Spleen (tissue), 11 donors: ENCODE measurements around the gene PLPP1. TPM values are rescaled to one million over a fixed set of nuclear protein-coding genes. Genes with fewer than 3 reads are reported as not detected.

Source experiments
- DNase-seq: peaks from one replicate; pipeline ENCODE4 v3.0.0-alpha.2; 2020
- H3K27ac ChIP-seq, 8 donors: fragments of 200-600 bp; sonication (generic) in 7 of 8; 1 replicate in 4 of 8; 2 replicates in 4 of 8; pipeline versions ENCODE4 v1.5.0 to v1.8.0; 2016 to 2021; ENCODE audit warnings: inconsistent platforms in 4 of 8, mild to moderate bottlenecking in 4 of 8, moderate library complexity in 1 of 8
- H3K27me3 ChIP-seq, 7 donors: fragments of 200-600 bp; sonication (generic) in 6 of 7; replicated peaks in 1 of 7; 1 replicate in 4 of 7; 2 replicates in 3 of 7; pipeline versions ENCODE4 v1.5.0 to v1.8.0; 2016 to 2021; ENCODE audit warnings: inconsistent platforms in 3 of 7, mild to moderate bottlenecking in 1 of 7
- H3K36me3 ChIP-seq, 6 donors: fragments of 200-600 bp; sonication (generic) in 5 of 6; 1 replicate in 4 of 6; 2 replicates in 2 of 6; pipeline versions ENCODE4 v1.5.0 to v1.8.0; 2016 to 2021; ENCODE audit warnings: inconsistent platforms in 2 of 6
- H3K4me1 ChIP-seq, 6 donors: fragments of 200-600 bp; sonication (generic) in 5 of 6; 1 replicate in 3 of 6; 2 replicates in 3 of 6; pipeline versions ENCODE4 v1.5.0 to v1.8.0; 2016 to 2021; ENCODE audit warnings: inconsistent platforms in 3 of 6
- H3K4me3 ChIP-seq, 8 donors: fragments of 200-600 bp; sonication (generic) in 7 of 8; 1 replicate in 4 of 8; 2 replicates in 4 of 8; pipeline versions ENCODE4 v1.5.0 to v1.8.0; 2016 to 2021; ENCODE audit warnings: inconsistent platforms in 4 of 8, mild to moderate bottlenecking in 4 of 8, moderate library complexity in 2 of 8
- H3K9me3 ChIP-seq, 8 donors: fragments of 200-600 bp; sonication (generic) in 7 of 8; 1 replicate in 4 of 8; 2 replicates in 4 of 8; pipeline versions ENCODE4 v1.5.0 to v1.8.0; 2016 to 2021; ENCODE audit warnings: inconsistent platforms in 4 of 8
- POLR2A ChIP-seq, 3 donors: fragments of 450-650 bp; IDR thresholded peaks; one replicate each; pipeline ENCODE4 v1.5.1; 2017; ENCODE audit warnings: antibody characterized with exemption in 3 of 3, mild to moderate bottlenecking in 1 of 3
- POLR2AphosphoS5 ChIP-seq, 3 donors: sonication (generic); formaldehyde crosslinking; IDR thresholded peaks; one replicate each; pipeline ENCODE4 v1.5.1; 2017; ENCODE audit warnings: antibody characterized with exemption in 3 of 3
- WGBS, 5 donors: extraction: QIAGEN DNeasy Blood & Tissue Kit in 3 of 5; methylation state at CpG; one replicate each; pipeline versions ENCODE4 v1.1.5 to v1.1.7; 2013 to 2018; 5-methylcytosine and 5-hydroxymethylcytosine counted together
- intact Hi-C: fragments of 100-400 bp; cut with DNase I; formaldehyde crosslinking; loops from one replicate; pipeline ENCODE4 v1.15.0; 2023; ENCODE audit warnings: low total_unique reads
- polyA plus RNA-seq, 3 donors: library from polyadenylated mRNA; stranded (reverse); fragments of 200-250 nt; gene quantifications; one replicate each; pipeline ENCODE4 v1.2.1, GENCODE V29; 2013
- total RNA-seq, 7 donors: library from RNA; depleted of rRNA in 3 of 7; stranded (reverse); fragments of >200 nt in 3 of 7; fragmentation: NEBNext Ultra II Directional in 4 of 7; extraction: Animal tissue kit (Norgen Biotek cat#: 25700) in 4 of 7; gene quantifications; one replicate each; pipeline versions ENCODE4 v1.1.0 to v1.2.1, GENCODE V29; 2016 to 2021
- TF ChIP-seq, protein P1 (sequence below), 11 experiments: fragments of 200-600 bp in 7 of 11; fragments of 450-650 bp in 4 of 11; sonication (generic) in 4 of 11; IDR thresholded peaks in 8 of 11; conservative IDR thresholded peaks in 3 of 11; 1 replicate in 7 of 11; 2 replicates in 4 of 11; pipeline versions ENCODE4 v1.4.0 to v1.8.0; 2016 to 2021; ENCODE audit warnings: antibody characterized with exemption in 11 of 11, inconsistent platforms in 4 of 11, mild to moderate bottlenecking in 1 of 11
- donor health status: healthy with polysubstance abuse.
- donor health status: DM: no; HTN: no; CAD: no; lungs with moderate emphysema.
- donor health status: DM: no; HTN: no; CAD: no.
- donor health status: Bipolar disorder and iron deficiency.
- donor health status: healthy.
- donor health status: DM: no; HTN: no; CAD: no.
- donor health status: DM: yes; HTN: yes; CAD: no.

Gene PLPP1
- total and polyA plus RNA-seq, 10 donors: 17.0 to 95.5 (median 39.2) TPM

DNA sequence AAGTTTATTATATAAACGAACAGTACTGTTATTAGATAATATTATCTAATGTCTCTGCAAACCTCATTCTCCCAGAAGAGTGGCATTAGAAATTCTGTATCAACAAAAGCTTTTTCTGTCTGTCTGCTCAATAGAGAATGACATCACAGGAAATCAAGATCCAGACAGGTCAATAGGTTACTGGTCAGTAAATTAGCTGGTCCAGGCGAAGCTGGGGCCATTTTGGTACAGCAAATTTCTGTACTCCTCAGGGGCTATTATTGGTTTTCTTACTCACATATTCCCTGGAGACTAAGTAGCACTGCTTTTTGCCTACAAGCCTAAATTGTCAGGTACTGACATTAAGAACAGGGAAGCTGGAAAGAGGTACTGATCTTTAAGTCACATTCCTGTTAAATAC, 80.5 kb downstream of the PLPP1 start:
- no peak for DNase-seq
- intact Hi-C loops: no loop called here
- Histone ChIP-seq H3K4me1 (no peaks in the 10 kb centered on the region), H3K27me3 (no peaks in the 10 kb centered on the region), H3K4me3 (no peak overlapping the region), H3K36me3 (peaks cover 0 to 13% (median 0%) of the 10 kb centered on the region in 6 donors), H3K27ac (no peak overlapping the region), H3K9me3 (no peaks in the 10 kb centered on the region)
- TF ChIP-seq POLR2AphosphoS5 (IDR thresholded peaks at IDR 0.05): no peak
- TF ChIP-seq POLR2A (IDR thresholded peaks at IDR 0.05): no peak
- TF ChIP-seq, protein P1, sequence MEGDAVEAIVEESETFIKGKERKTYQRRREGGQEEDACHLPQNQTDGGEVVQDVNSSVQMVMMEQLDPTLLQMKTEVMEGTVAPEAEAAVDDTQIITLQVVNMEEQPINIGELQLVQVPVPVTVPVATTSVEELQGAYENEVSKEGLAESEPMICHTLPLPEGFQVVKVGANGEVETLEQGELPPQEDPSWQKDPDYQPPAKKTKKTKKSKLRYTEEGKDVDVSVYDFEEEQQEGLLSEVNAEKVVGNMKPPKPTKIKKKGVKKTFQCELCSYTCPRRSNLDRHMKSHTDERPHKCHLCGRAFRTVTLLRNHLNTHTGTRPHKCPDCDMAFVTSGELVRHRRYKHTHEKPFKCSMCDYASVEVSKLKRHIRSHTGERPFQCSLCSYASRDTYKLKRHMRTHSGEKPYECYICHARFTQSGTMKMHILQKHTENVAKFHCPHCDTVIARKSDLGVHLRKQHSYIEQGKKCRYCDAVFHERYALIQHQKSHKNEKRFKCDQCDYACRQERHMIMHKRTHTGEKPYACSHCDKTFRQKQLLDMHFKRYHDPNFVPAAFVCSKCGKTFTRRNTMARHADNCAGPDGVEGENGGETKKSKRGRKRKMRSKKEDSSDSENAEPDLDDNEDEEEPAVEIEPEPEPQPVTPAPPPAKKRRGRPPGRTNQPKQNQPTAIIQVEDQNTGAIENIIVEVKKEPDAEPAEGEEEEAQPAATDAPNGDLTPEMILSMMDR (IDR thresholded peaks at IDR 0.05 in 8 of 11, conservative IDR thresholded peaks at IDR 0.05 in 3 of 11): no peak
- 81 to 94% (median 86%) methylated on average over 2 of the region's 2 CpGs for WGBS, 5 donors

DNA sequence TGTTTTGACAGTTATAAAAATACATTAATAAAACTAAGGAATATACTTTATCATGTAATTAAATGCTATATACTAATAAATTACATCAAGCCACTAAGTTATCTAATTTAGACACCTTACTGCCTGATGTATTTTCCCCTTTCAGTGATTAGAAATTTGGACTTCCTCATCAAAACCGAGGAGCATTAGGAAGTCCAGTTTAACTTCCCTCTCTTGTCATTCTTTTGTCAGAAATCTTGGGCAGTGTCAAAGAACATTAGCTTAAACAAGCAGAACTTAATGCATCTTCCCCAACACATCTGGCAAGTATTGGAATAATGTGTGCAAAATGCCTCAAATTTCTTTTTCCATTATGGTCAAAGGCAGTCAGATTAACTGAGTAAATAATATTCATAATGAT, 81.6 kb downstream of the PLPP1 start:
- Histone ChIP-seq H3K4me1 (no peaks in the 10 kb centered on the region), H3K27me3 (no peaks in the 10 kb centered on the region), H3K9me3 (no peaks in the 10 kb centered on the region), H3K4me3 (no peak overlapping the region), H3K36me3 (peaks cover 0 to 13% (median 0%) of the 10 kb centered on the region in 6 donors), H3K27ac (no peak overlapping the region)
- intact Hi-C loops: no loop called here
- TF ChIP-seq, protein P1 (IDR thresholded peaks at IDR 0.05 in 8 of 11, conservative IDR thresholded peaks at IDR 0.05 in 3 of 11): no peak
- TF ChIP-seq POLR2A (IDR thresholded peaks at IDR 0.05): no peak
- no peak for TF ChIP-seq POLR2AphosphoS5 (IDR thresholded peaks at IDR 0.05)
- no peak for DNase-seq
- 16 to 35% (median 18%) methylated on average over 1 of the region's 1 CpG for WGBS, 5 donors

DNA sequence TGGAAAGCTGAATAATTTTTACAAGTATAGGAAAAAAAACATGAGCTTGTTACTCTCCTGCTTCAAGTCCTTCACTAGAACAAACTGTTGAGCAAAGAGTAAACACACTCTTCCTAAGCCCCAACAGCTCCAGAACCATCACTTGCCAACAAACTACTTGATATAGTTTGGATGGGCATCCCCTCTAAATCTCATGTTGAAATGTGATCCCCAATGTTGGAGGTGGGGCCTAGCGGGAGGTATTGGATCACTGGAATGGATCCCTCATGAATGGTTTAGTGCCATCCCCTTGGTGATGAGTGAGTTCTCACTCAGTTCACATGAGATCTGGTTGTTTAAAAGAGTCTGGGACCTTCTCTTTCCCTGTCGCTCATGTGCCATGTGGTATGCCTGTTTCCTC, 82.8 kb downstream of the PLPP1 start:
- 91 to 100% (median 96%) methylated on average over 2 of the region's 2 CpGs for WGBS, 5 donors
- Histone ChIP-seq H3K36me3 (peaks cover 0 to 13% (median 0%) of the 10 kb centered on the region in 6 donors), H3K27me3 (no peaks in the 10 kb centered on the region), H3K4me1 (no peaks in the 10 kb centered on the region), H3K4me3 (no peak overlapping the region), H3K27ac (no peak overlapping the region), H3K9me3 (no peaks in the 10 kb centered on the region)
- TF ChIP-seq POLR2AphosphoS5 (IDR thresholded peaks at IDR 0.05): no peak
- TF ChIP-seq POLR2A (IDR thresholded peaks at IDR 0.05): no peak
- TF ChIP-seq, protein P1 (IDR thresholded peaks at IDR 0.05 in 8 of 11, conservative IDR thresholded peaks at IDR 0.05 in 3 of 11): no peak
- intact Hi-C loops: no loop called here
- DNase-seq: no peak

DNA sequence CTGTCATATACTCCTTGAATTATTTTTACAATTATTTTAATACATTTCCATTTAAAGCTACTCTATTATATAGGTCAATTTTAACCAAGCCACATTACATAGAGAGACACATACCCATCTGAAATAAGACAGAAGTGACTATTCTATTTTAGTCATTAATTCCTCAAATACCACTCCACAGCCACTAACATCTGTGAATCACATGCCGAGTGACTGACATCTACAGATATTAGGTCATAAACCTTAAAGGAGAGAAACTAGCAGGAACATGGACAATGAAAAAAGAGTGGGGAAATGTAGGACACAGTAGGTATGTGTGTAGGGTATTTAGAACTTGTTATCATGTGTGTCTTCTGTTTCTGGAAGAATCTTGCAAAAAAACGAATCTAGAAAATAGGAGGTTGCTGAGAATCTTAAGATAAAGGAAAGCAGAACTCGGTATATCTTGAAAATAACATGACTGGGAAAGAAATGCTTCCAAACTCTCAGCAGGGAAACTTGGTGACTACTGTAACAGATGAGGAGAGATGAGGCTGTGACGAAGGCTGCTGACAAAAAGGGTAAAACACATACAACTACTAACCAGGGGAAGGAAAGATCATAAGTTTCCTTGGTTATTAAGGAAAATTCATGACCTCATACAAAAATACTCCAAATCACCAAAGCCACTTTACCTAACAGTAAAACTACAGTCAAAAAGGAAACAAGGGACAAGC, 84.6 kb downstream of the PLPP1 start:
- Histone ChIP-seq H3K36me3 (peaks cover 0 to 13% (median 0%) of the 10 kb centered on the region in 6 donors), H3K9me3 (no peaks in the 10 kb centered on the region), H3K4me3 (no peak overlapping the region), H3K4me1 (no peaks in the 10 kb centered on the region), H3K27me3 (no peaks in the 10 kb centered on the region), H3K27ac (no peak overlapping the region)
- TF ChIP-seq, protein P1 (IDR thresholded peaks at IDR 0.05 in 8 of 11, conservative IDR thresholded peaks at IDR 0.05 in 3 of 11): no peak
- TF ChIP-seq POLR2A (IDR thresholded peaks at IDR 0.05) (no peak), POLR2AphosphoS5 (IDR thresholded peaks at IDR 0.05) (no peak)
- intact Hi-C loops: no loop called here
- no peak for DNase-seq
- WGBS, 5 donors: 76 to 90% (median 81%) methylated on average over 4 of the region's 4 CpGs
